NCI-H82 treated with DMSO at 0.1 percent for 48 hours (cell line): Measurements from ENCODE around the gene LITAFD.

Experiments
- DNase-seq: peaks from one replicate; lab custom pipeline; 2025; ENCODE audit not compliant: unreplicated experiment; lab: John Stamatoyannopoulos, UW

The LITAFD gene

GRCh38 chr16:8919089-8919933, 37.2 kb downstream of the LITAFD start:
- DNase-seq = no peak

- no peak for DNase-seq
Observed at GRCh38 chr16:8919934-8920462, 37.8 kb downstream of the LITAFD start.

- no peak for DNase-seq
Observed at GRCh38 chr16:8920645-8921346, 38.6 kb downstream of the LITAFD start.

GRCh38 chr16:8921347-8921984, 39.3 kb downstream of the LITAFD start:
- no peak for DNase-seq

DNA sequence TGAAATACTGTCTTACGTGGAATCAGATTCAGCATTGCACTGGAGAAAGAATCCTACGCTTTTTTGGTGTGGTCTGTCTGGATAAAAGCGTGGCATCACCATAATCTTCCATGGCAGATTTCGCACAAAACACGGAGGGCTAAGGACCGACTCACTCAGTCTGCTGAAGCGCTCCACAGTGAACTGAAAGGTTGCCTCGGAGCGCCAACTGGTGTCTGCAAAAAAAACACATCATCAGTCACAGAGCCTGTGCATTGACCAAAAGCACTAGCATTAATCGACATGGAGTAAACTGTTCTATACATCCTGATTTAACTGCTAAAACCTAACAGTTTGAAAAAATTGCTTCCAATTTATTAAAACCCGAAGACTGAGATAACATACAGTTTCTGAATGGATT, 41.0 kb downstream of the LITAFD start:
- no peak for DNase-seq

GRCh38 chr16:8924214-8924613, 42.1 kb downstream of the LITAFD start:
- no peak for DNase-seq

DNA sequence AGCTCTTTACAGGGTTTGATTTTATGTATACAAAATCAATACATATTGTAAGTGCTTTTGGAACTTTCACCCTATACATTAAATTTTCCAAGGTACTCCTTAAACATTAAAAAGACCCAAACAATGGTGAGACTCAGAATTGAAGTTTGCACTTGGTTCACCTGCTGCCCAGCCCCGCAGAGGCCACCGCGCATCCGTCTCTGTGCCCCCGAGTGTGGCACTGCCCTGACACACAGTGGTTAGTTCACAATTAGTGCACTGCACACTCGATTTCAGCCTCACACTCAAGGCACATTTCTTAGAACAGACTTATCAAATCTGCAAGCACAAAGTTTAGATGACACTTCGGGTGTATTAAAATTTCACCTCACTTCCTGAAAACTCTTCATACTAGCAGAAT, 43.3 kb downstream of the LITAFD start:
- DNase-seq = no peak

DNA sequence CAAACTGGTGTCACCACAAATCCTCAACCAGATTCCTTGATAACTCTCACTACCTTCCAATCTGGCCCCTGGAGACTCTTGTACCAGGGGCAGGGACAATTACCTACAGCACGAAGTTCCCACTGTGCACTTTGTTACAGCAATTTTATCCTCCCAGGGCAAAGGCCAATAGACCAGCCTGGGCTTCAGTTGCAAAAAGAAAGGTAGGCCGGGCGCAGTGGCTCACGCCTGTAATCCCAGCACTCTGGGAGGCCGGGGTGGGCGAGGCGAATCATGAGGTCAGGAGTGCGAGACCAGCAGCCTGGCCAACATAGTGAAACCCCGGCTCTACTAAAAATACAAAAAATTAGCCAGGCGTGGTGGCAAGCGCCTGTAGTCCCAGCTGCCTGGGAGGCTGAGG, 44.7 kb downstream of the LITAFD start:
- no peak for DNase-seq

DNA sequence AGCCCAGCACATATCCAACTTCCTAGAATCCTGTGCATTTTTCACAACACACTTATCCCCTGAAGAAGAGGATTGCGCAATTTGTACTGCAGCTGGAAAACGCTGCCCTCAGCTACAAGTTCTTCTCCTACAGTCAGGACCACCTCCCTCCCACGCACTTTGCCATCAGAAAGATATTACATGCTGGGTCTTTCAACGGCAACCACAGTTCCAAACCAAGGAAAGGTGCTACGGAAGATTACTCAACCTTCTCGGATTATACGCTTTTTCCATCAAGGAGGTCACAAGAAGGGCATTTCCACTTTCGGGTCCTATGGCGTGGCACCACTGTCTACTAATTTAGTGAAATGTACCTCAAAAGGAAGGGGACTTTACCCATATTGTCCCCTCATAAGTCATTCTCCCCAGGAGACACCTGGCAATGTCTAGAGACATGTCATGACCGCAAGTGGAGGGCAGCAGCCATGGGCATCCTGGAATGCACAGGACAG, 46.4 kb downstream of the LITAFD start:
- no peak for DNase-seq

GRCh38 chr16:8929086-8929748, 47.1 kb downstream of the LITAFD start:
- no peak for DNase-seq

- no peak for DNase-seq
Observed at GRCh38 chr16:8931859-8932258, 49.7 kb downstream of the LITAFD start.

GRCh38 chr16:8934601-8935000, 52.5 kb downstream of the LITAFD start:
- DNase-seq = peak; percentile 21
